Prostate gland (tissue), 2 donors: Measurements from ENCODE around the gene RGS14.

Source experiments
- POLR2AphosphoS5 ChIP-seq: sonication (generic); formaldehyde crosslinking; IDR thresholded peaks from one replicate; pipeline ENCODE4 v1.6.1; 2017; ENCODE audit warnings: antibody characterized with exemption
- TF ChIP-seq, protein P1 (sequence below), 4 experiments: fragments of 200-600 bp in 2 of 4; fragments of 450-650 bp in 2 of 4; sonication (generic) in 2 of 4; IDR thresholded peaks; 1 replicate in 3 of 4; 2 replicates in 1 of 4; pipeline ENCODE4 v1.5.1; 2016 to 2019; ENCODE audit warnings: antibody characterized with exemption in 4 of 4, mild to moderate bottlenecking in 2 of 4, moderate library complexity in 2 of 4

DNA sequence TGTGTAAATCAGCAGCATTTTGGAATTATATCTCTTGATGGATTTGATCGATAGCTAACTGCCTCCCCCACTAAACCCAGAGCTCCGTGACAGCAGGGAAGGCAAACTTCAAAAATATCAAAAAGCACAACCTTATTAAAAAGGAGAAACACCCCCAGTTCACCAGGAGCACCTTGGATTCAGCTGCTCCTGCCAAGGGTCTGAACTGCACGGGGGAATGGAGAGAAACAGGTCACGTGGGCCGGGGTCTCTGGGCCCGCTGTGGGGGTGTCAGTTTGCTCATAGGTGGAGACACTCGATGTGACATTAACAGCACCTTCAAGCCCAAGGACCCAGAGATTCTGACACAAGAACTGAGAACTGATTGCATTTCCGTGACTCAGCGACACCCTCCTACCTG, 25.5 kb downstream of the RGS14 start:
- no peak for TF ChIP-seq POLR2AphosphoS5
- TF ChIP-seq, protein P1, sequence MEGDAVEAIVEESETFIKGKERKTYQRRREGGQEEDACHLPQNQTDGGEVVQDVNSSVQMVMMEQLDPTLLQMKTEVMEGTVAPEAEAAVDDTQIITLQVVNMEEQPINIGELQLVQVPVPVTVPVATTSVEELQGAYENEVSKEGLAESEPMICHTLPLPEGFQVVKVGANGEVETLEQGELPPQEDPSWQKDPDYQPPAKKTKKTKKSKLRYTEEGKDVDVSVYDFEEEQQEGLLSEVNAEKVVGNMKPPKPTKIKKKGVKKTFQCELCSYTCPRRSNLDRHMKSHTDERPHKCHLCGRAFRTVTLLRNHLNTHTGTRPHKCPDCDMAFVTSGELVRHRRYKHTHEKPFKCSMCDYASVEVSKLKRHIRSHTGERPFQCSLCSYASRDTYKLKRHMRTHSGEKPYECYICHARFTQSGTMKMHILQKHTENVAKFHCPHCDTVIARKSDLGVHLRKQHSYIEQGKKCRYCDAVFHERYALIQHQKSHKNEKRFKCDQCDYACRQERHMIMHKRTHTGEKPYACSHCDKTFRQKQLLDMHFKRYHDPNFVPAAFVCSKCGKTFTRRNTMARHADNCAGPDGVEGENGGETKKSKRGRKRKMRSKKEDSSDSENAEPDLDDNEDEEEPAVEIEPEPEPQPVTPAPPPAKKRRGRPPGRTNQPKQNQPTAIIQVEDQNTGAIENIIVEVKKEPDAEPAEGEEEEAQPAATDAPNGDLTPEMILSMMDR (IDR thresholded peaks at IDR 0.05), result no peak
